AG04450 (cell line): ENCODE data around the gene TERB2. TPM values are rescaled to one million over a fixed set of nuclear protein-coding genes. Genes with fewer than 3 reads are reported as not detected.
"Not testable (repeated sequence)": the region's sequence is repeated elsewhere in the genome, so short reads cannot be mapped to it uniquely, and the experiment has no call there.

Experiments
- CTCF ChIA-PET: fragments of 300-600, 350-600 bp; formaldehyde crosslinking; extraction: SDS; loops from one replicate; lab custom pipeline; 2022; ENCODE audit warnings: antibody characterized with exemption, inconsistent platforms; lab: Charles Lee
- POLR2A ChIA-PET: fragments of 350-600 bp; formaldehyde crosslinking; extraction: SDS; loops from one replicate; lab custom pipeline; 2021; ENCODE audit warnings: antibody characterized with exemption, inconsistent platforms; lab: Yijun Ruan, JAX
- DNase-seq: peaks from one replicate; pipeline ENCODE4 v3.0.0-alpha.2; 2011; ENCODE audit warnings: low read depth, low spot score
- H3K27ac ChIP-seq: one replicate; pipeline ENCODE4 v1.5.1; 2012; ENCODE audit warnings: low read depth, low read length, control low read depth
- H3K27me3 ChIP-seq: one replicate; pipeline ENCODE4 v1.6.0; 2012; ENCODE audit warnings: low read length; ENCODE audit not compliant: control insufficient read depth, insufficient read depth
- H3K4me3 ChIP-seq: 2 replicates; pipeline ENCODE4 v1.5.1; 2011; ENCODE audit warnings: mild to moderate bottlenecking, low read depth, low read length, control low read depth
- H3K9me3 ChIP-seq: 2 replicates; pipeline ENCODE4 v1.5.1; 2012; ENCODE audit warnings: low read length; ENCODE audit not compliant: control insufficient read depth, insufficient read depth
- CTCF ChIP-seq: IDR thresholded peaks from 2 replicates; pipeline ENCODE4 v1.5.1; 2011; ENCODE audit warnings: low read depth, low read length, control low read depth, inconsistent platforms
- polyA plus RNA-seq: library from polyadenylated mRNA; depleted of rRNA; stranded (reverse); fragments of >200 nt; gene quantifications from 2 replicates; pipeline ENCODE4 v1.2.3, GENCODE V29; 2011

The TERB2 gene
- polyA plus RNA-seq, 1 experiment: not detected

- H3K9me3 ChIP-seq, DNase-seq, POLR2A ChIA-PET, H3K27me3 ChIP-seq, H3K4me3 ChIP-seq, H3K27ac ChIP-seq: not testable (repeated sequence)
- CTCF ChIA-PET: interaction anchor here (1.5 kb wide), 1 partner anchor 97 kb away, joined by 4 read pairs; no protein-coding TSS in a partner anchor
Observed at GRCh38 chr15:45020901-45021259, 64.4 kb downstream of the TERB2 start.

- CTCF ChIA-PET: interaction anchor here (1.5 kb wide), 1 partner anchor 96 kb away, joined by 4 read pairs; no protein-coding TSS in a partner anchor
Observed at GRCh38 chr15:45021348-45021747, 64.9 kb downstream of the TERB2 start.

GRCh38 chr15:45022871-45023658 lies 66.6 kb downstream of the TERB2 start, which contains the start of gene SORD:
SORD (plus strand) TSS chr15:45023195; CDS start chr15:45023284, 89 bp downstream.
- peak within 1 kb of the TSS; percentile 68 for H3K27ac ChIP-seq
- peak; percentile 18 for DNase-seq
- H3K27me3 ChIP-seq: peaks cover 3% of the 10 kb centered on the region
- TF ChIP-seq CTCF: no peak
- H3K9me3 ChIP-seq: no peaks in the 10 kb centered on the region; the same call in 1 of the 2 replicates
- H3K4me3 ChIP-seq: peak within 1 kb of the TSS; percentile 81
- POLR2A ChIA-PET: no interaction called here
- CTCF ChIA-PET: interaction anchor here (0.7 to 2.4 kb wide), 4 partner anchors 13 to 170 kb away, joined by 5 to 11 read pairs (median 6); no protein-coding TSS in a partner anchor

More at GRCh38 chr15:45021348-45021747, 64.9 kb downstream of the TERB2 start:
- POLR2A ChIA-PET: no interaction called here
- no peak overlapping the region for H3K4me3 ChIP-seq
- H3K27me3 ChIP-seq: peaks cover 3% of the 10 kb centered on the region
- DNase-seq: no peak
- H3K27ac ChIP-seq: no peak overlapping the region
- no peak for TF ChIP-seq CTCF
- no peaks in the 10 kb centered on the region; the same call in 1 of the 2 replicates for H3K9me3 ChIP-seq

GRCh38 chr15:45023659-45024225 lies 67.3 kb downstream of the TERB2 start:
- H3K9me3 ChIP-seq: no peaks in the 10 kb centered on the region; the same call in 1 of the 2 replicates
- no peak for DNase-seq
- peaks cover 3% of the 10 kb centered on the region for H3K27me3 ChIP-seq
- ChIA-PET POLR2A (no interaction called here), CTCF (interaction anchor here (0.7 to 2.4 kb wide), 4 partner anchors 13 to 170 kb away, joined by 5 to 11 read pairs (median 6); no protein-coding TSS in a partner anchor)
- no peak for TF ChIP-seq CTCF
- peak overlapping the region; percentile 68 for H3K27ac ChIP-seq
- H3K4me3 ChIP-seq: peak overlapping the region; percentile 81

GRCh38 chr15:45024649-45025048 lies 68.2 kb downstream of the TERB2 start:
- POLR2A ChIA-PET, H3K27ac ChIP-seq, H3K4me3 ChIP-seq, DNase-seq, H3K27me3 ChIP-seq, H3K9me3 ChIP-seq: not testable (repeated sequence)
- CTCF ChIA-PET: interaction anchor here (1.1 to 2.4 kb wide), 2 partner anchors 12 to 94 kb away, joined by 3 to 11 read pairs; no protein-coding TSS in a partner anchor

GRCh38 chr15:45025627-45026026 lies 69.1 kb downstream of the TERB2 start:
- H3K27me3 ChIP-seq, POLR2A ChIA-PET, H3K27ac ChIP-seq, H3K9me3 ChIP-seq, H3K4me3 ChIP-seq, DNase-seq: not testable (repeated sequence)
- CTCF ChIA-PET: interaction anchor here (1.1 kb wide), 1 partner anchor 93 kb away, joined by 3 read pairs; no protein-coding TSS in a partner anchor
